ENCODE measurements around the gene PLEKHA4.

PLEKHA4 gene

DNA sequence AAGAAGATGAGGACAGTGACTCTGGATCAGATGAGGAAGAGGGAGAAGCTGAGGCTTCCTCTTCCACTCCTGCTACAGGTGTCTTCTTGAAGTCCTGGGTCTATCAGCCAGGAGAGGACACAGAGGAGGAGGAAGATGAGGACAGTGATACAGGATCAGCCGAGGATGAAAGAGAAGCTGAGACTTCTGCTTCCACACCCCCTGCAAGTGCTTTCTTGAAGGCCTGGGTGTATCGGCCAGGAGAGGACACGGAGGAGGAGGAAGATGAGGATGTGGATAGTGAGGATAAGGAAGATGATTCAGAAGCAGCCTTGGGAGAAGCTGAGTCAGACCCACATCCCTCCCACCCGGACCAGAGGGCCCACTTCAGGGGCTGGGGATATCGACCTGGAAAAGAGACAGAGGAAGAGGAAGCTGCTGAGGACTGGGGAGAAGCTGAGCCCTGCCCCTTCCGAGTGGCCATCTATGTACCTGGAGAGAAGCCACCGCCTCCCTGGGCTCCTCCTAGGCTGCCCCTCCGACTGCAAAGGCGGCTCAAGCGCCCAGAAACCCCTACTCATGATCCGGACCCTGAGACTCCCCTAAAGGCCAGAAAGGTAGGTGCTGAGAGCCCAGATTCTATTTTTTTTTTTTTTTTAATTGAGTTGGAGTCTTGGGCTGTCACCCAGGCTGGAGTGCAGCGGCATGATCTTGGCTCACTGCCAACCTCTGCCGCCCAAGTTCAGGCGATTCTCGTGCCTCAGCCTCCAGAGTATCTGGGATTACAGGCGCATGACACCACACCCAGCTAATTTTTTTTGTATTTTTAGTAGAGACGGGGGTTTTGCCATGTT, 6.1 kb upstream of the PLEKHA4 start:
- Histone ChIP-seq H3K27me3 (ENCODE audit: insufficient read depth, poor library complexity, severe bottlenecking) (no peaks in the 10 kb centered on the region), H3K27ac (replicated peaks) (peak overlapping the region; percentile 98), H3K4me3 (replicated peaks; ENCODE audit: insufficient read depth, low read length) (peak overlapping the region; percentile 84)
- TF ChIP-seq, protein P1, sequence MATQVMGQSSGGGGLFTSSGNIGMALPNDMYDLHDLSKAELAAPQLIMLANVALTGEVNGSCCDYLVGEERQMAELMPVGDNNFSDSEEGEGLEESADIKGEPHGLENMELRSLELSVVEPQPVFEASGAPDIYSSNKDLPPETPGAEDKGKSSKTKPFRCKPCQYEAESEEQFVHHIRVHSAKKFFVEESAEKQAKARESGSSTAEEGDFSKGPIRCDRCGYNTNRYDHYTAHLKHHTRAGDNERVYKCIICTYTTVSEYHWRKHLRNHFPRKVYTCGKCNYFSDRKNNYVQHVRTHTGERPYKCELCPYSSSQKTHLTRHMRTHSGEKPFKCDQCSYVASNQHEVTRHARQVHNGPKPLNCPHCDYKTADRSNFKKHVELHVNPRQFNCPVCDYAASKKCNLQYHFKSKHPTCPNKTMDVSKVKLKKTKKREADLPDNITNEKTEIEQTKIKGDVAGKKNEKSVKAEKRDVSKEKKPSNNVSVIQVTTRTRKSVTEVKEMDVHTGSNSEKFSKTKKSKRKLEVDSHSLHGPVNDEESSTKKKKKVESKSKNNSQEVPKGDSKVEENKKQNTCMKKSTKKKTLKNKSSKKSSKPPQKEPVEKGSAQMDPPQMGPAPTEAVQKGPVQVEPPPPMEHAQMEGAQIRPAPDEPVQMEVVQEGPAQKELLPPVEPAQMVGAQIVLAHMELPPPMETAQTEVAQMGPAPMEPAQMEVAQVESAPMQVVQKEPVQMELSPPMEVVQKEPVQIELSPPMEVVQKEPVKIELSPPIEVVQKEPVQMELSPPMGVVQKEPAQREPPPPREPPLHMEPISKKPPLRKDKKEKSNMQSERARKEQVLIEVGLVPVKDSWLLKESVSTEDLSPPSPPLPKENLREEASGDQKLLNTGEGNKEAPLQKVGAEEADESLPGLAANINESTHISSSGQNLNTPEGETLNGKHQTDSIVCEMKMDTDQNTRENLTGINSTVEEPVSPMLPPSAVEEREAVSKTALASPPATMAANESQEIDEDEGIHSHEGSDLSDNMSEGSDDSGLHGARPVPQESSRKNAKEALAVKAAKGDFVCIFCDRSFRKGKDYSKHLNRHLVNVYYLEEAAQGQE (IDR thresholded peaks at IDR 0.05; ENCODE audit: insufficient replicate concordance, low read depth) = no peak
- TF ChIP-seq SPI1 (IDR thresholded peaks at IDR 0.05; ENCODE audit: borderline replicate concordance, low read depth) = 0 out of 2 replicates have a peak, but pooled peaks have one; percentile 9
- DNase-seq (ENCODE audit: low read depth in 1 of 2, low spot score in 1 of 2) = peak; percentile 30 to 88

DNA sequence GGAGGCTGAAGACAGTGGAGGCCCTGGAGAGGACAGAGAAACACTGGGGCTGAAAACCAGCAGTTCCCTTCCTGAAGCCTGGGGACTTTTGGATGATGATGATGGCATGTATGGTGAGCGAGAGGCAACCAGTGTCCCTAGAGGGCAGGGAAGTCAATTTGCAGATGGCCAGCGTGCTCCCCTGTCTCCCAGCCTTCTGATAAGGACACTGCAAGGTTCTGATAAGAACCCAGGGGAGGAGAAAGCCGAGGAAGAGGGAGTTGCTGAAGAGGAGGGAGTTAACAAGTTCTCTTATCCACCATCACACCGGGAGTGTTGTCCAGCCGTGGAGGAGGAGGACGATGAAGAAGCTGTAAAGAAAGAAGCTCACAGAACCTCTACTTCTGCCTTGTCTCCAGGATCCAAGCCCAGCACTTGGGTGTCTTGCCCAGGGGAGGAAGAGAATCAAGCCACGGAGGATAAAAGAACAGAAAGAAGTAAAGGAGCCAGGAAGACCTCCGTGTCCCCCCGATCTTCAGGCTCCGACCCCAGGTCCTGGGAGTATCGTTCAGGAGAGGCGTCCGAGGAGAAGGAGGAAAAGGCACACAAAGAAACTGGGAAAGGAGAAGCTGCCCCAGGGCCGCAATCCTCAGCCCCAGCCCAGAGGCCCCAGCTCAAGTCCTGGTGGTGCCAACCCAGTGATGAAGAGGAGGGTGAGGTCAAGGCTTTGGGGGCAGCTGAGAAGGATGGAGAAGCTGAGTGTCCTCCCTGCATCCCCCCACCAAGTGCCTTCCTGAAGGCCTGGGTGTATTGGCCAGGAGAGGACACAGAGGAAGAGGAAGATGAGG, 5.3 kb upstream of the PLEKHA4 start:
- TF ChIP-seq SPI1 (IDR thresholded peaks at IDR 0.05; ENCODE audit: borderline replicate concordance, low read depth) = no peak
- no peak; the same call in 1 of the 2 replicates for TF ChIP-seq POLR2AphosphoS5 (IDR thresholded peaks at IDR 0.05; ENCODE audit: low read depth)
- TF ChIP-seq, protein P1 (IDR thresholded peaks at IDR 0.05; ENCODE audit: insufficient replicate concordance, low read depth) = no peak
- TF ChIP-seq GABPA (IDR thresholded peaks at IDR 0.05; ENCODE audit: low read depth) = no peak
- TF ChIP-seq, protein P2, sequence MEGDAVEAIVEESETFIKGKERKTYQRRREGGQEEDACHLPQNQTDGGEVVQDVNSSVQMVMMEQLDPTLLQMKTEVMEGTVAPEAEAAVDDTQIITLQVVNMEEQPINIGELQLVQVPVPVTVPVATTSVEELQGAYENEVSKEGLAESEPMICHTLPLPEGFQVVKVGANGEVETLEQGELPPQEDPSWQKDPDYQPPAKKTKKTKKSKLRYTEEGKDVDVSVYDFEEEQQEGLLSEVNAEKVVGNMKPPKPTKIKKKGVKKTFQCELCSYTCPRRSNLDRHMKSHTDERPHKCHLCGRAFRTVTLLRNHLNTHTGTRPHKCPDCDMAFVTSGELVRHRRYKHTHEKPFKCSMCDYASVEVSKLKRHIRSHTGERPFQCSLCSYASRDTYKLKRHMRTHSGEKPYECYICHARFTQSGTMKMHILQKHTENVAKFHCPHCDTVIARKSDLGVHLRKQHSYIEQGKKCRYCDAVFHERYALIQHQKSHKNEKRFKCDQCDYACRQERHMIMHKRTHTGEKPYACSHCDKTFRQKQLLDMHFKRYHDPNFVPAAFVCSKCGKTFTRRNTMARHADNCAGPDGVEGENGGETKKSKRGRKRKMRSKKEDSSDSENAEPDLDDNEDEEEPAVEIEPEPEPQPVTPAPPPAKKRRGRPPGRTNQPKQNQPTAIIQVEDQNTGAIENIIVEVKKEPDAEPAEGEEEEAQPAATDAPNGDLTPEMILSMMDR (IDR thresholded peaks at IDR 0.05; ENCODE audit: insufficient read depth, low read length) = no peak
- Histone ChIP-seq H3K27ac (replicated peaks) (peak overlapping the region; percentile 98), H3K27me3 (ENCODE audit: insufficient read depth, poor library complexity, severe bottlenecking) (no peaks in the 10 kb centered on the region), H3K4me3 (replicated peaks; ENCODE audit: insufficient read depth, low read length) (peak overlapping the region; percentile 84)
- no peak for DNase-seq (ENCODE audit: low read depth in 1 of 2, low spot score in 1 of 2)

DNA sequence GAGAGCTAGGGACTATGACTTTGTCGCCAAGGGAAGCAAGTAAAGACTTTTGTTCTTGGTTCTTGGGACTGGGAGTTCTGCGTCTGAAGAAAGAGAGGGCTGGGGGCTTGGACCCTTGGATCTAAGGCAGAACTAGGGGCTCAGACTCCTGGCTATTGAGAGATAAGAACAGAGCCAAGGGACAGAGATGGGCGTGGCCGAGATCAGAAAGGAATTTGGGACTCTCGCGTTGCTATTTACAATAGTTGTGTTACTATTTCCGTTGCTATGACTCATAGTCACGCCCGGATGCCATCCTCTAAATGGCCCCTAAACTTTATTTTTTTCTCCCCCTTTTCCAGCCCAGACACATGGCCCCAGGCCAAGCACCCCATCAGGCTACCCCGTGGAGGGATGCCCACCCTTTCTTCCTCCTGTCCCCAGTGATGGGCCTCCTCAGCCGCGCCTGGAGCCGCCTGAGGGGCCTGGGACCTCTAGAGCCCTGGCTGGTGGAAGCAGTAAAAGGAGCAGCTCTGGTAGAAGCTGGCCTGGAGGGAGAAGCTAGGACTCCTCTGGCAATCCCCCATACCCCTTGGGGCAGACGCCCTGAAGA, 4.6 kb upstream of the PLEKHA4 start:
- Histone ChIP-seq H3K27ac (replicated peaks) (peak overlapping the region; percentile 98), H3K4me3 (replicated peaks; ENCODE audit: insufficient read depth, low read length) (peak overlapping the region; percentile 84), H3K27me3 (ENCODE audit: insufficient read depth, poor library complexity, severe bottlenecking) (no peaks in the 10 kb centered on the region)
- DNase-seq (ENCODE audit: low read depth in 1 of 2, low spot score in 1 of 2) = peak; percentile 82
- TF ChIP-seq, protein P2 (IDR thresholded peaks at IDR 0.05; ENCODE audit: insufficient read depth, low read length) = no peak
- TF ChIP-seq SPI1 (IDR thresholded peaks at IDR 0.05; ENCODE audit: borderline replicate concordance, low read depth) (no peak), GABPA (IDR thresholded peaks at IDR 0.05; ENCODE audit: low read depth) (no peak), POLR2AphosphoS5 (IDR thresholded peaks at IDR 0.05; ENCODE audit: low read depth) (no peak; the same call in 1 of the 2 replicates)
- TF ChIP-seq, protein P1 (IDR thresholded peaks at IDR 0.05; ENCODE audit: insufficient replicate concordance, low read depth) = no peak

Measured in HL-60 (cell line).